Activated naive CD8-positive, alpha-beta T cell treated with anti-CD3 and anti-CD28 coated beads for 36 hours (primary cell): Measurements from ENCODE around the gene LRRC4. TPM values are rescaled to one million over a fixed set of nuclear protein-coding genes. Genes with fewer than 3 reads are reported as not detected.

Source experiments
- DNase-seq: peaks from one replicate; pipeline ENCODE4 v3.0.0; 2021
- H3K27ac Mint-ChIP-seq: one replicate; pipeline ENCODE4 v1.8.0; 2022; ENCODE audit warnings: mild to moderate bottlenecking, moderate library complexity, mixed read lengths
- H3K27me3 Mint-ChIP-seq: one replicate; pipeline ENCODE4 v1.8.0; 2022; ENCODE audit warnings: mild to moderate bottlenecking, mixed read lengths
- H3K36me3 Mint-ChIP-seq: one replicate; pipeline ENCODE4 v1.8.0; 2021; ENCODE audit warnings: mild to moderate bottlenecking, mixed read lengths
- H3K4me1 Mint-ChIP-seq: one replicate; pipeline ENCODE4 v1.8.0; 2021; ENCODE audit warnings: mixed read lengths
- H3K4me3 Mint-ChIP-seq: one replicate; pipeline ENCODE4 v1.8.0; 2022; ENCODE audit warnings: mild to moderate bottlenecking, moderate library complexity, mixed read lengths
- H3K9me3 Mint-ChIP-seq: one replicate; pipeline ENCODE4 v1.8.0; 2022; ENCODE audit warnings: mixed read lengths
- total RNA-seq, 2 experiments: library from RNA; stranded (reverse); gene quantifications; one replicate each; pipeline ENCODE4 v1.2.3, GENCODE V29; 2021

The LRRC4 gene
- total RNA-seq, 2 experiments from 2014 or later = not detected

- H3K27me3 Mint-ChIP-seq = no peaks in the 10 kb centered on the region
- H3K36me3 Mint-ChIP-seq = peaks cover 19% of the 10 kb centered on the region
- H3K27ac Mint-ChIP-seq = no peak overlapping the region
- H3K4me1 Mint-ChIP-seq = peaks cover 26% of the 10 kb centered on the region
- DNase-seq = no peak
- no peak overlapping the region for H3K4me3 Mint-ChIP-seq
- H3K9me3 Mint-ChIP-seq = no peaks in the 10 kb centered on the region
Measured at GRCh38 chr7:128067983-128068382, 36.7 kb upstream of the LRRC4 start.

GRCh38 chr7:128066858-128067257, 35.6 kb upstream of the LRRC4 start:
- H3K9me3 Mint-ChIP-seq = no peaks in the 10 kb centered on the region
- H3K27me3 Mint-ChIP-seq = no peaks in the 10 kb centered on the region
- peaks cover 19% of the 10 kb centered on the region for H3K36me3 Mint-ChIP-seq
- peaks cover 26% of the 10 kb centered on the region for H3K4me1 Mint-ChIP-seq
- H3K4me3 Mint-ChIP-seq = no peak overlapping the region
- peak overlapping the region; percentile 3 for H3K27ac Mint-ChIP-seq
- DNase-seq = no peak

- H3K9me3 Mint-ChIP-seq = no peaks in the 10 kb centered on the region
- H3K36me3 Mint-ChIP-seq = peaks cover 19% of the 10 kb centered on the region
- H3K4me1 Mint-ChIP-seq = peaks cover 24% of the 10 kb centered on the region
- no peaks in the 10 kb centered on the region for H3K27me3 Mint-ChIP-seq
- no peak overlapping the region for H3K4me3 Mint-ChIP-seq
- DNase-seq = no peak
- no peak overlapping the region for H3K27ac Mint-ChIP-seq
Measured at GRCh38 chr7:128066395-128066794, 35.2 kb upstream of the LRRC4 start.

DNA sequence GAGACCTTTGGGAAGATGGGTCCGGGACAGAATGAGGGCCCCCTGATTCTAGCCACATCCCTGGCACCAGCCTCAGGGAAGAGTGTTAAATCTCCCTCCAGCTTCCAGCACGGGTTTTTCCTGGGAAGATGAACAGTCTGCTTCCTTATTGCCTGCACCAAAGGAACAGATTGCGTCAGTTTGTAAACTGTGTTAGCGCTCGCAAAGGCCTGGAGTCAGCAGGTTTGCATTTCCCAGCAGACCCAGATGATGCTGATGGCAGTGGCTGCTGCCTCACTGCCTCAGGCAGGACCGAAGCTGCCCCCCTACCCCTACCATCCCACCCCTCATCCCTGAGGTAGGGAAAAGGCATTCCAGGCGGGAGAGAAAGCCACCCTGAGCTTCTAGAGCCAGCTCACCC, 34.6 kb upstream of the LRRC4 start:
- DNase-seq = no peak
- H3K27ac Mint-ChIP-seq = no peak overlapping the region
- H3K36me3 Mint-ChIP-seq = peaks cover 18% of the 10 kb centered on the region
- no peak overlapping the region for H3K4me3 Mint-ChIP-seq
- peaks cover 21% of the 10 kb centered on the region for H3K4me1 Mint-ChIP-seq
- H3K9me3 Mint-ChIP-seq = no peaks in the 10 kb centered on the region
- H3K27me3 Mint-ChIP-seq = no peaks in the 10 kb centered on the region

- H3K4me1 Mint-ChIP-seq = peaks cover 41% of the 10 kb centered on the region
- H3K27me3 Mint-ChIP-seq = no peaks in the 10 kb centered on the region
- DNase-seq = no peak
- no peak overlapping the region for H3K27ac Mint-ChIP-seq
- H3K4me3 Mint-ChIP-seq = no peak overlapping the region
- H3K9me3 Mint-ChIP-seq = no peaks in the 10 kb centered on the region
- peaks cover 12% of the 10 kb centered on the region for H3K36me3 Mint-ChIP-seq
Measured at GRCh38 chr7:128063088-128063487, 31.9 kb upstream of the LRRC4 start.

- peaks cover 12% of the 10 kb centered on the region for H3K36me3 Mint-ChIP-seq
- no peak overlapping the region for H3K4me3 Mint-ChIP-seq
- no peaks in the 10 kb centered on the region for H3K27me3 Mint-ChIP-seq
- no peaks in the 10 kb centered on the region for H3K9me3 Mint-ChIP-seq
- H3K27ac Mint-ChIP-seq = no peak overlapping the region
- no peak for DNase-seq
- H3K4me1 Mint-ChIP-seq = peaks cover 46% of the 10 kb centered on the region
Measured at GRCh38 chr7:128060018-128060417, 28.8 kb upstream of the LRRC4 start.

- H3K27me3 Mint-ChIP-seq = no peaks in the 10 kb centered on the region
- peaks cover 44% of the 10 kb centered on the region for H3K4me1 Mint-ChIP-seq
- H3K4me3 Mint-ChIP-seq = no peak overlapping the region
- H3K27ac Mint-ChIP-seq = no peak overlapping the region
- DNase-seq = no peak
- H3K9me3 Mint-ChIP-seq = no peaks in the 10 kb centered on the region
- peaks cover 10% of the 10 kb centered on the region for H3K36me3 Mint-ChIP-seq
Measured at GRCh38 chr7:128059143-128059988, 28.1 kb upstream of the LRRC4 start.

GRCh38 chr7:128057909-128058308, 26.7 kb upstream of the LRRC4 start:
- Mint-ChIP-seq H3K9me3 (no peaks in the 10 kb centered on the region), H3K4me1 (peaks cover 41% of the 10 kb centered on the region), H3K36me3 (peaks cover 6% of the 10 kb centered on the region), H3K27me3 (no peaks in the 10 kb centered on the region), H3K27ac (no peak overlapping the region), H3K4me3 (no peak overlapping the region)
- DNase-seq = no peak

DNA sequence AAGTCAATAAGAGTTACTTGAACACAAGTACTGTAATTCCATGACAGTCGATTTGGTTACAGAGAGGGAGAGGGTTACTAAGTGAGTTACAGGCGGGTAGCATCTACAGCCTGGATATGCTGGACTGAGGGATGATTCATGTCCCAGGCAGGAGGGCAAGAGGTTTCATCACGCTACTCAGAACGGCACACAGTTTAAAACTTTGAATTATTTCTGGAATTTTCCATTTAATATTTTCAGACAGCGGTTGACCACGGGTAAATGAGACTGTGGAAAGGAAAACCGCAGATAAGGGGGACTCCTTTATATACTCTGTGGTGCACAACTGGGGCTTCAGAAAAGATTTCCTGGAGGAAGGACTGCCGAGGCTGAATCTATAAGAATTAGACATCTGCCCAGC, 25.7 kb upstream of the LRRC4 start:
- H3K9me3 Mint-ChIP-seq = no peaks in the 10 kb centered on the region
- no peak for DNase-seq
- H3K36me3 Mint-ChIP-seq = peaks cover 6% of the 10 kb centered on the region
- no peak overlapping the region for H3K4me3 Mint-ChIP-seq
- H3K27me3 Mint-ChIP-seq = no peaks in the 10 kb centered on the region
- peaks cover 45% of the 10 kb centered on the region for H3K4me1 Mint-ChIP-seq
- no peak overlapping the region for H3K27ac Mint-ChIP-seq

GRCh38 chr7:128055637-128056036, 24.4 kb upstream of the LRRC4 start:
- Mint-ChIP-seq H3K9me3 (no peaks in the 10 kb centered on the region), H3K4me1 (peaks cover 48% of the 10 kb centered on the region), H3K36me3 (peaks cover 6% of the 10 kb centered on the region), H3K27me3 (no peaks in the 10 kb centered on the region), H3K27ac (no peak overlapping the region), H3K4me3 (no peak overlapping the region)
- no peak for DNase-seq

DNA sequence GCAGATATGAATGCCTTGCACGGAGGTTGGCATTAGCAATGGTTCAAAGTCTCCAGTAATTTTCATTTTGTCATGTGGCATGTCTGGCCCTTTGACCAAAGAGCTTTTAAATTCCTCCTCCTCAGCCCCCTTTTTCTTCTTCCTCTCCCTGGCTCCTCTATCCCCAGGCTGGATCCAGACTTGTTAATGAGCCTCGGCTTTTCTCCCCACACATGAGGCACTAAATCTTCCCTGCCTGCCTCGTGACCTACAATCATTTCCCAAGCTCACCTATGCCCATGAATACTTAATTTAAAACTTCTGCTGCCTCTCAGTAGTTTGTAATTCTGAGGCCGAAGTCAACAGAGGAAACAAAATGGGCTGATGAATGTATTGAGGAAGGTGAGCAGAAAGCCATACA, 23.3 kb upstream of the LRRC4 start:
- peaks cover 6% of the 10 kb centered on the region for H3K36me3 Mint-ChIP-seq
- no peaks in the 10 kb centered on the region for H3K27me3 Mint-ChIP-seq
- no peak overlapping the region for H3K27ac Mint-ChIP-seq
- DNase-seq = no peak
- H3K9me3 Mint-ChIP-seq = no peaks in the 10 kb centered on the region
- H3K4me1 Mint-ChIP-seq = peaks cover 41% of the 10 kb centered on the region
- no peak overlapping the region for H3K4me3 Mint-ChIP-seq

DNA sequence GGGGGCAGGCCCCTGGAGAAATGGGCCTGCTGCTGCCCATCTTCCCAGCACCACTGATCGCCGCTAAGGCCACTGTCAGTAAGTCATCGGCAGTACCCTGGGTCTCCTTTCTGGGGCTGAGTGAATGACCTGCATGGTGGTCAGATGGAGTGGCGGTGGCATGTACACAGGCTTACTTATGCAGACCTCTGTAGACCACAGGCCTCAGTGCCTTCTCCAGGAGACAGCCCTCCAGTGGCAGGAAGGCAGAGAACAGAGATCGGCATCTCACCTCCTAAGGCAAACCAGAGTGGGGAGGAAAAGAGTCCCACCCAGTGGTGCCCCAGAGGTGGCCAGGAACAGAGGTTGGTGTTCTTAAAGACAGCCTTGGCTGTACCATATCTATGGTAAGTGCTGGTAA, 22.8 kb upstream of the LRRC4 start:
- Mint-ChIP-seq H3K27me3 (no peaks in the 10 kb centered on the region), H3K4me1 (peaks cover 36% of the 10 kb centered on the region), H3K9me3 (no peaks in the 10 kb centered on the region), H3K36me3 (peaks cover 5% of the 10 kb centered on the region), H3K4me3 (no peak overlapping the region), H3K27ac (no peak overlapping the region)
- no peak for DNase-seq

GRCh38 chr7:128053023-128053422, 21.8 kb upstream of the LRRC4 start:
- H3K9me3 Mint-ChIP-seq = no peaks in the 10 kb centered on the region
- peaks cover 26% of the 10 kb centered on the region for H3K4me1 Mint-ChIP-seq
- peaks cover 2% of the 10 kb centered on the region for H3K36me3 Mint-ChIP-seq
- no peak overlapping the region for H3K4me3 Mint-ChIP-seq
- no peaks in the 10 kb centered on the region for H3K27me3 Mint-ChIP-seq
- DNase-seq = no peak
- no peak overlapping the region for H3K27ac Mint-ChIP-seq

GRCh38 chr7:128052404-128052803, 21.2 kb upstream of the LRRC4 start:
- DNase-seq = no peak
- Mint-ChIP-seq H3K27ac (no peak overlapping the region), H3K9me3 (no peaks in the 10 kb centered on the region)

DNA sequence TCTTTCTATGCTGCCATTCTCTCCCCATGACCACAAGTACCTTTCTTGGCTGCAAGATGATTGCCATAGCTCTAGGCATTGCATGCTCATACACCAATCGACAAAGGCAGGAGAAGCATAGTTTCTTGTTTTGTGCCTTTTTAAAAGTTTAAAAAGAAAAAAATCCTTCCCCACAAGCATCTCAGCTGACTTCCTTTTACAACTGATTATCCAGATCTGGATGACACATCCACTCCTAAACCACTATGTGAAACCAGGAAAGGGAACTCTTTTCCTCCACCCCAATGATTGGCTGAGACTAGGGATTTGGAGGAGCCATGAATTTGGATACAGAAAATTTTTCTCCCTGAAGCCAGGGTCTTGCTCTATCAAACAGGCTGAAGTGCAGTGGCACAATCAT, 14.5 kb upstream of the LRRC4 start:
- Mint-ChIP-seq H3K27ac (no peak overlapping the region), H3K36me3 (no peaks in the 10 kb centered on the region), H3K9me3 (no peaks in the 10 kb centered on the region), H3K4me3 (no peak overlapping the region), H3K4me1 (peaks cover 17% of the 10 kb centered on the region), H3K27me3 (no peaks in the 10 kb centered on the region)
- no peak for DNase-seq

More at GRCh38 chr7:128052404-128052803, 21.2 kb upstream of the LRRC4 start:
- Mint-ChIP-seq H3K36me3 (peaks cover 2% of the 10 kb centered on the region), H3K4me1 (peaks cover 20% of the 10 kb centered on the region), H3K4me3 (no peak overlapping the region), H3K27me3 (no peaks in the 10 kb centered on the region)

- Mint-ChIP-seq H3K27me3 (no peaks in the 10 kb centered on the region), H3K4me1 (peaks cover 17% of the 10 kb centered on the region), H3K9me3 (no peaks in the 10 kb centered on the region), H3K27ac (no peak overlapping the region), H3K36me3 (peaks cover 1% of the 10 kb centered on the region), H3K4me3 (no peak overlapping the region)
- DNase-seq = no peak
Measured at GRCh38 chr7:128045158-128045557, 13.9 kb upstream of the LRRC4 start.
